Upper lobe of right lung (tissue), 1 donor: ENCODE data around the gene XG. TPM values are rescaled to one million over a fixed set of nuclear protein-coding genes. Genes with fewer than 3 reads are reported as not detected.

Experiments used
- ATAC-seq: fragments of 200-7000 bp; cut with Tn5 transposase; one replicate; pipeline ENCODE4 v1.9.1; 2020; ENCODE audit warnings: mild to moderate bottlenecking, moderate library complexity
- DNase-seq: peaks from one replicate; pipeline ENCODE4 v3.0.0-alpha.2; 2020
- H3K27ac ChIP-seq: fragments of 200-600 bp; one replicate; pipeline ENCODE4 v1.8.0; 2022
- H3K27me3 ChIP-seq: fragments of 200-600 bp; one replicate; pipeline ENCODE4 v1.8.0; 2022; ENCODE audit warnings: mild to moderate bottlenecking
- H3K36me3 ChIP-seq: fragments of 200-600 bp; one replicate; pipeline ENCODE4 v1.8.0; 2022
- H3K4me1 ChIP-seq: fragments of 200-600 bp; one replicate; pipeline ENCODE4 v1.8.0; 2022
- H3K4me3 ChIP-seq: fragments of 200-600 bp; one replicate; pipeline ENCODE4 v1.8.0; 2022; ENCODE audit warnings: mild to moderate bottlenecking
- H3K9me3 ChIP-seq: fragments of 200-600 bp; one replicate; pipeline ENCODE4 v1.8.0; 2022
- intact Hi-C: fragments of 100-400 bp; cut with DNase I; formaldehyde crosslinking; loops from one replicate; pipeline ENCODE4 v1.11.0; 2022
- total RNA-seq: library from RNA; stranded (reverse); fragmentation: NEBNext Ultra II Directional; extraction: Animal tissue kit (Norgen Biotek cat#: 25700); gene quantifications from one replicate; pipeline ENCODE4 v1.2.1, GENCODE V29; 2021
- TF ChIP-seq, protein P1 (sequence below): fragments of 200-600 bp; IDR thresholded peaks from one replicate; pipeline ENCODE4 v1.8.0; 2022; ENCODE audit warnings: antibody characterized with exemption
- donor health status: DM: no; HTN: yes; CAD: no; lungs with severe emphysema.

Gene XG
- total RNA-seq, 1 donor from 2014 or later, result 0.64 TPM

DNA sequence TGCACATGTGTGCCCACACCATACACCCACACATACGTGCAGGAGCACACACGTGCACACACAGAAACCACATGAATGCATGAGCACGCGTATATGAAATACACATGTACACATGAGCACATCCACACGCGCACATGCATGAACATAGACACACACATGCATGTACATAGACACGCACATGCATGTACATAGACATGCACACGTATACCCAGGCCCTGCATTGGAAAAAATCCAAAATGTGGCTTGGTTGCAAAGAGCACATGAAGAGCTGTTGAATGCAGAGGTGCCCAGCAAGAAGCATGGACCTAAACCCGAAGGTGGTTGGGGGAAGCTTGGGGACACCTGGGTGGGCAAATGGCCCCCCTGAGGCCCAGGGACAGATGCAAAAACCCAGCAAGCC lies 42.3 kb upstream of the XG start:
- TF ChIP-seq, protein P1, sequence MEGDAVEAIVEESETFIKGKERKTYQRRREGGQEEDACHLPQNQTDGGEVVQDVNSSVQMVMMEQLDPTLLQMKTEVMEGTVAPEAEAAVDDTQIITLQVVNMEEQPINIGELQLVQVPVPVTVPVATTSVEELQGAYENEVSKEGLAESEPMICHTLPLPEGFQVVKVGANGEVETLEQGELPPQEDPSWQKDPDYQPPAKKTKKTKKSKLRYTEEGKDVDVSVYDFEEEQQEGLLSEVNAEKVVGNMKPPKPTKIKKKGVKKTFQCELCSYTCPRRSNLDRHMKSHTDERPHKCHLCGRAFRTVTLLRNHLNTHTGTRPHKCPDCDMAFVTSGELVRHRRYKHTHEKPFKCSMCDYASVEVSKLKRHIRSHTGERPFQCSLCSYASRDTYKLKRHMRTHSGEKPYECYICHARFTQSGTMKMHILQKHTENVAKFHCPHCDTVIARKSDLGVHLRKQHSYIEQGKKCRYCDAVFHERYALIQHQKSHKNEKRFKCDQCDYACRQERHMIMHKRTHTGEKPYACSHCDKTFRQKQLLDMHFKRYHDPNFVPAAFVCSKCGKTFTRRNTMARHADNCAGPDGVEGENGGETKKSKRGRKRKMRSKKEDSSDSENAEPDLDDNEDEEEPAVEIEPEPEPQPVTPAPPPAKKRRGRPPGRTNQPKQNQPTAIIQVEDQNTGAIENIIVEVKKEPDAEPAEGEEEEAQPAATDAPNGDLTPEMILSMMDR, result no peak
- intact Hi-C loops, result no loop called here
- Histone ChIP-seq H3K9me3 (no peaks in the 10 kb centered on the region), H3K4me1 (peaks cover 55% of the 10 kb centered on the region), H3K27ac (peak overlapping the region; percentile 77), H3K27me3 (no peaks in the 10 kb centered on the region), H3K4me3 (peak overlapping the region; percentile 21), H3K36me3 (peaks cover 13% of the 10 kb centered on the region)
- no peak for ATAC-seq
- no peak for DNase-seq

DNA sequence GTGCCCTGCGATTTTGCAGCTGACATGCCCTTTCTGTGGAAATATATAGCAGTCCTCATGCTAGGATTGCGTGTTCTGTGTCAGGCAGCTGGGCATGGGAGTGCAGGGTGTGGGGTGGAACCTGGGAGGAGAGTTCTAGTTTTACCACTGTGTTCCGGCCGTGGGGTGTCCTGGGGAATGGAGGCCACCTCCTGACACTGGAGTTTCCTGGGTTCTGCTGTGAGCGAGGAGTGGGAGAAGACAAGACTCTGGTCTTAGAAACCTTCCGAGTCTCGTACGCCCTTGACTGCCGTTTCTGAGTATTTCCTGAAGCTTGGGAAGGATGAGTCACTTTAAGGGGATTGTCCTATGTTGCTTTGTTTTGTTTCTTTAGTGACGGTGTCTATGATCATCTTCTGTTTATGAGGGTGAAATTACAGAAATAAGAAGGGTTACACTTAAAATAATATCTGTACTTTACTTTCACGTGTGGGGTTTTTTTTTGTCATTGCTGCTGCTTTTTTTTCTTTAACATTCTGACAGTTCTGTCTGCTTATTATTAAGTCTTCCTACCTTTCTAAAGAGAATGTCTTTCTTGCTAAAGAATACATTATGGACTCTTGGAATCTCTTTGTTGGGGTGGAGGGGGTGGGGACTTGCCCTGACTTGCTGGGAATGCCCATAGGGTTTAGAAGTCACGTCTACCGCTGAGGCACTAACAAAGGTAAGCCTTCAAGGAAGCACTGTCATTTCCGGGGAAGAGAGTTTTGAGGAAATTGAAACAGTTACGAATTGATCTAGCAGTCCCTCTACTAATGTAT lies 41.6 kb upstream of the XG start:
- H3K27me3 ChIP-seq, result no peaks in the 10 kb centered on the region
- H3K27ac ChIP-seq, result peak overlapping the region; percentile 77
- TF ChIP-seq, protein P1, result no peak
- intact Hi-C loops, result no loop called here
- H3K4me1 ChIP-seq, result peaks cover 48% of the 10 kb centered on the region
- peaks cover 20% of the 10 kb centered on the region for H3K36me3 ChIP-seq
- H3K4me3 ChIP-seq, result peak overlapping the region; percentile 21
- ATAC-seq (peak; percentile 64), DNase-seq (no peak)
- no peaks in the 10 kb centered on the region for H3K9me3 ChIP-seq

DNA sequence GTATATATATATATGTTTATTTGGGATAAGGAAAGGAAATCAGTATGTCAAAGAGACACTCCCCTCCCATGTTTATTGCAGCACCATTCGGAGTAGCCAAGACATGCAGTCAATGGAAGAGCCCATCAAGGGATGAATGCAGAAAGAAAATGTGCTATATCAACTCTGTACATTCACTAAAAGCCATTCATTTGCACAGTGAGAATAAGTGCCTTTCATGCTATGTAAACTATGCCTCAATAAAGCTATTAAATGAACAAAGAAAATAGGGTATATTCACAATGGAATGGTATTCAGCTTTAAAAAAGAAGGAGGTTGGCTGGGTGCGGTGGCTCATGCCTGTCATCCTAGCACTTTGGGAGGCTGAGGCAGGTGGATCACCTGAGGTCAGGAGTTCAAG lies 40.4 kb upstream of the XG start:
- H3K4me3 ChIP-seq, result no peak overlapping the region
- H3K4me1 ChIP-seq, result peaks cover 36% of the 10 kb centered on the region
- H3K27me3 ChIP-seq, result no peaks in the 10 kb centered on the region
- ATAC-seq (no peak), DNase-seq (no peak)
- H3K27ac ChIP-seq, result no peak overlapping the region
- intact Hi-C loops, result no loop called here
- no peaks in the 10 kb centered on the region for H3K9me3 ChIP-seq
- TF ChIP-seq, protein P1, result no peak
- H3K36me3 ChIP-seq, result peaks cover 31% of the 10 kb centered on the region

DNA sequence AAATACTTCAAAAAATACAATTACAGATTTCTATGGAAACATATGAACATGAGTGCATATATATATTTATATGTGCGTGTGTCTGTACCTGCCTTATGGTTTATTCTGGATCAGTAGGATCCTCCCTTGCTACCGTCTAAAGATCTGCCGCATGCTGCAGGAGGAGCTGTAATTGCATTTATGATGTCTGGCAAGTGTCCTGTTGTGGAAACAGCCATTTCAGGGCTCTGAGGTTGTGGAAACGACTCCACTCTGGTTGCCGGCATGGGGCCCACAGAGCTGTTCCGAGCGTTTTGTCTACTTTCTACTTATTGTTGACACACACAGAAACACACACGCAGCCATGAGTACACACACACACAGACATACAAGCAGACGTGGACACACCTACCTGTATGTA lies 39.4 kb upstream of the XG start:
- ATAC-seq, result no peak
- TF ChIP-seq, protein P1, result no peak
- H3K4me3 ChIP-seq, result no peak overlapping the region

DNA sequence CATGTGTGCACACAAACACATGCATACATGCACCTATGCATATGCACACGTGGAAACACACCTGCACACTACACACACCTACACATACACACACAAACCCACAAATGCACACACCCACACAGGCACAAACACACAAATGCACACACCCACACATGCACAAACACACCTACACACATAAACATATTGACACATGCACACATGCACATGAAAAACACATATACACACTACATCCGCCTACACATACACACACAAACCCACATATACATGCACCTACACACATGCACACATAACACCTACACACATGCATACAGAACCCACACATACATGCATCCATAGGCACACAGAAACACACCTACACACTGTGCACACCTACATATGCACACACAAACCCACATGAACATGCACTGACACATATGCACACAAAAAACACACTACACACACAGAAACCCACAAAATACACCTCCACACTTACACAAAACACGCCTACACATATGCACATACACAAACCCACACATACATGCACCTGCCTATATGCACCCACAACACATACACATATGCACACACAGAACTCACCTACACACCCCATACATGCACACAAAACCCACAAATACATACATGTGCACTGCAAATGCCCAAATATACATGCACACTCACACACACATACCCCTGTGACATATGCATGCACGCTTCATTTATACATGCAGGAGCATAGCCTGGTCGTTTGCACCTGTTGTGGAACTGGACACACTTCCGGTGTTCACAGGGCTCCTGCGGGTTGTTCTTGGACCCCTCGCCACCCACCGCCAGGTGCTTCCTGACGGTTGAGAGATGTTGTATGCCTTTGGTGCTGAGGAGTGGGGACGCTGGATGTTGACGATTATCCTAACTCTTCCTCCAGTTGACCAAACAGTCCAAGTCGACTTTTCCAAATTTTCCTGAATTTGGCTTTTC lies 38.7 kb upstream of the XG start:
- Histone ChIP-seq H3K4me3 (no peak overlapping the region), H3K4me1 (peaks cover 20% of the 10 kb centered on the region), H3K27ac (no peak overlapping the region), H3K9me3 (no peaks in the 10 kb centered on the region), H3K27me3 (no peaks in the 10 kb centered on the region), H3K36me3 (peaks cover 48% of the 10 kb centered on the region)
- DNase-seq, result no peak
- ATAC-seq, result no peak
- intact Hi-C loops, result no loop called here
- TF ChIP-seq, protein P1, result no peak

More for the DNA sequence above, 39.4 kb upstream of the XG start:
- DNase-seq, result no peak
- H3K27me3 ChIP-seq, result no peaks in the 10 kb centered on the region
- peaks cover 27% of the 10 kb centered on the region for H3K4me1 ChIP-seq
- intact Hi-C loops, result no loop called here
- H3K36me3 ChIP-seq, result peaks cover 41% of the 10 kb centered on the region
- H3K27ac ChIP-seq, result no peak overlapping the region
- H3K9me3 ChIP-seq, result no peaks in the 10 kb centered on the region
